Calu3 (cell line): Measurements from ENCODE around the gene MEI4. TPM values are rescaled to one million over a fixed set of nuclear protein-coding genes. Genes with fewer than 3 reads are reported as not detected.

Experiments
- BruUV-seq: library from RNA; stranded (reverse); fragments of 400-500 nt; replicated peaks from 2 replicates; lab custom pipeline; 2021; lab: Mats Ljungman, UMichigan
- CTCF ChIA-PET: fragments of 300-600 bp; sonication (Branson Sonifier 250); formaldehyde crosslinking; loops from one replicate; lab custom pipeline; 2022; ENCODE audit warnings: antibody characterized with exemption; lab: Charles Lee
- DNase-seq: peaks from one replicate; pipeline ENCODE4 v3.0.0; 2022
- H3K27ac Mint-ChIP-seq: one replicate; pipeline ENCODE4 v1.8.0; 2022; ENCODE audit warnings: mixed read lengths; ENCODE audit not compliant: unreplicated experiment
- H3K27me3 Mint-ChIP-seq: one replicate; pipeline ENCODE4 v1.8.0; 2022; ENCODE audit warnings: mixed read lengths; ENCODE audit not compliant: unreplicated experiment
- H3K36me3 Mint-ChIP-seq: one replicate; pipeline ENCODE4 v1.8.0; 2022; ENCODE audit warnings: mild to moderate bottlenecking, moderate library complexity, mixed read lengths; ENCODE audit not compliant: insufficient read depth, unreplicated experiment
- H3K4me1 Mint-ChIP-seq: one replicate; pipeline ENCODE4 v1.8.0; 2022; ENCODE audit warnings: mild to moderate bottlenecking, low read depth, mixed read lengths; ENCODE audit not compliant: unreplicated experiment
- H3K4me3 Mint-ChIP-seq: one replicate; pipeline ENCODE4 v1.8.0; 2022; ENCODE audit warnings: mild to moderate bottlenecking, low read depth, moderate library complexity, mixed read lengths; ENCODE audit not compliant: unreplicated experiment
- H3K9me3 Mint-ChIP-seq: one replicate; pipeline ENCODE4 v1.8.0; 2022; ENCODE audit warnings: low read depth, mixed read lengths; ENCODE audit not compliant: unreplicated experiment
- CTCF ChIP-seq: fragments of 200-600 bp; IDR thresholded peaks from one replicate; pipeline ENCODE4 v1.8.0; 2022; ENCODE audit warnings: antibody characterized with exemption; ENCODE audit not compliant: unreplicated experiment
- intact Hi-C: fragments of 100-400 bp; cut with micrococcal nuclease; formaldehyde crosslinking; loops from one replicate; pipeline ENCODE4 v1.10.0; 2022; ENCODE audit not compliant: unreplicated experiment
- total RNA-seq: library from RNA; stranded (reverse); gene quantifications from 2 replicates; pipeline ENCODE4 v1.2.3, GENCODE V29; 2022

MEI4 gene
- total RNA-seq, 1 experiment from 2014 or later, result 0.09 TPM

GRCh38 chr6:77656999-77657764 is 4.3 kb downstream of the MEI4 start:
- CTCF ChIA-PET, result interaction anchor here (0.7 kb wide), 1 partner anchor 1968 kb away, joined by 3 read pairs; no protein-coding TSS in a partner anchor
- H3K36me3 Mint-ChIP-seq, result no peaks in the 10 kb centered on the region
- no peak for TF ChIP-seq CTCF
- no peak overlapping the region for H3K27ac Mint-ChIP-seq
- no peaks in the 10 kb centered on the region for H3K4me1 Mint-ChIP-seq
- no peak overlapping the region for H3K4me3 Mint-ChIP-seq
- H3K27me3 Mint-ChIP-seq, result no peaks in the 10 kb centered on the region
- no peak for DNase-seq
- intact Hi-C loops, result loop anchor here (10.0 kb wide), 1 partner anchor 162 kb away; no protein-coding TSS in a partner anchor
- BruUV-seq, result no TSS peak
- no peaks in the 10 kb centered on the region for H3K9me3 Mint-ChIP-seq

DNA sequence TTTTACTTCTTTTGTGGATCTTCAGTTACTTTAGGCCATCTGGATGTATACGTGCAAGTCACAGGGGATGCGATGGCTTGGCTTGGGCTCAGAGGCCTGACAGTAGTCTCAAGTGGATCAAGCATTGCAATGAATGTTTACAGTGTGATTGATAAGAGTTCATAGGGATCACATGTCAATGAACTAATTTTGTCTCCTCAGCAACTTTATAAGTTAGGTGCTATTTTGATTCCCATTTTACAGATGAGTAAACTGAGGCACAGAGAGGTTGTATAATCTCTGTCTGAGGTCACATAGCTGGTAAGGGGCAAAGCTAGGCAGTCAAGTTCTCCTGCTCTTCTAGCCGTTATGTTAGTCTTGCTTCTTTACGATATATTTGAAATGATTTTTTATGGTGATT is 13.5 kb downstream of the MEI4 start:
- TF ChIP-seq CTCF, result no peak
- no peak for DNase-seq
- Mint-ChIP-seq H3K4me3 (no peak overlapping the region), H3K9me3 (peaks cover 5% of the 10 kb centered on the region), H3K36me3 (no peaks in the 10 kb centered on the region), H3K27me3 (no peaks in the 10 kb centered on the region), H3K27ac (no peak overlapping the region), H3K4me1 (no peaks in the 10 kb centered on the region)
- BruUV-seq, result no TSS peak
- intact Hi-C loops, result no loop called here
- CTCF ChIA-PET, result no interaction called here

DNA sequence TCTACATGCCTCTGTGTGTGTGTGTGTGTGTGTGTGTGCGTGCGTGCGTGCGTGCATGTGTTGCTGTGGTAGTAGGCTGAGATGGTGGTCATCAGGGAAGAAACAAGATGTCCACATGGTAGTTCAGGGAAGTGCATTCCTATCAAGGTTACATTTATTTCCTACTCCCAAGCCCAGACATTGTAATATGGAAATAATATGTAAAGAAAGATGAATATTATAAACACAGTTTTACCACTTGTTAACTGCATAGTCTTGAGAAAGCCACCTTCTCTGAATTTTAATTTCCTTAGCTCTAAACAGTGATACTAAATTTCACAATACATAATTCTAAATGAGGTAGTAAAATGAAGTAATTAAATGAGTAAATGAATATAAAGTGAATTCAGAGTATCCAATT is 14.0 kb downstream of the MEI4 start:
- H3K36me3 Mint-ChIP-seq, result no peaks in the 10 kb centered on the region
- CTCF ChIA-PET, result no interaction called here
- H3K4me1 Mint-ChIP-seq, result no peaks in the 10 kb centered on the region
- no peak overlapping the region for H3K27ac Mint-ChIP-seq
- H3K9me3 Mint-ChIP-seq, result peaks cover 5% of the 10 kb centered on the region
- no peak for TF ChIP-seq CTCF
- no peaks in the 10 kb centered on the region for H3K27me3 Mint-ChIP-seq
- intact Hi-C loops, result no loop called here
- no peak overlapping the region for H3K4me3 Mint-ChIP-seq
- BruUV-seq, result no TSS peak
- no peak for DNase-seq

GRCh38 chr6:77669913-77670312 is 17.1 kb downstream of the MEI4 start:
- TF ChIP-seq CTCF, result no peak
- no peaks in the 10 kb centered on the region for H3K27me3 Mint-ChIP-seq
- peaks cover 5% of the 10 kb centered on the region for H3K9me3 Mint-ChIP-seq
- CTCF ChIA-PET, result no interaction called here
- no peaks in the 10 kb centered on the region for H3K36me3 Mint-ChIP-seq
- no TSS peak for BruUV-seq
- intact Hi-C loops, result no loop called here
- no peak for DNase-seq
- no peak overlapping the region for H3K4me3 Mint-ChIP-seq
- H3K4me1 Mint-ChIP-seq, result no peaks in the 10 kb centered on the region
- H3K27ac Mint-ChIP-seq, result no peak overlapping the region
